NK-92 (cell line): ENCODE data around the gene TUSC1.
"Not testable (repeated sequence)": the region's sequence is repeated elsewhere in the genome, so short reads cannot be mapped to it uniquely, and the experiment has no call there.

Experiments used
- DNase-seq: peaks from one replicate; lab custom pipeline; 2025; ENCODE audit not compliant: unreplicated experiment; lab: John Stamatoyannopoulos, UW

The TUSC1 gene

GRCh38 chr9:25678147-25678666 lies at the start of gene TUSC1:
TSS of gene TUSC1 (minus strand) at chr9:25678444. CDS start at chr9:25678312, 132 bp downstream.
- DNase-seq, result no peak

- no peak for DNase-seq
These were observed 48.7 kb upstream of the TUSC1 start for GRCh38 chr9:25726871-25727410.

DNA sequence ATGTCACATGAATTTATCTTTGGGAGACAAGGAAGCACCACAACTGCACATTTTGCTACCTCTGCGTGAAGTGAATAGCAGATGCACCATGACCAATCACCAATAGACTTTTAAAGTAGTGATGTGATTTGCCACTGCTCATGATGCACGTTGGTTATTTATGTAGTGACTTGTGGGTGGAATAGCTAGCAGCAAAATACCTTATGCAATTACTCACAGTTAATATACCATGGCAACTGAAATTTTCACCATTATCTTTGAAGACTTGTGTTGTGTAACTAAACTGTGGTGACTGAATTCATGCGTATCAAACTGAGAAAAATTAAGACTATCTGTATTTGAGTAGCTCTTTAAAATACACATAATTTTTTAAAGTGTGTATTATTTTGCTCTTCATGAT lies 46.2 kb upstream of the TUSC1 start:
- DNase-seq, result no peak

- no peak for DNase-seq
These were observed 38.1 kb upstream of the TUSC1 start for GRCh38 chr9:25716220-25716872.

GRCh38 chr9:25709941-25710340 lies 31.7 kb upstream of the TUSC1 start:
- no peak for DNase-seq

DNA sequence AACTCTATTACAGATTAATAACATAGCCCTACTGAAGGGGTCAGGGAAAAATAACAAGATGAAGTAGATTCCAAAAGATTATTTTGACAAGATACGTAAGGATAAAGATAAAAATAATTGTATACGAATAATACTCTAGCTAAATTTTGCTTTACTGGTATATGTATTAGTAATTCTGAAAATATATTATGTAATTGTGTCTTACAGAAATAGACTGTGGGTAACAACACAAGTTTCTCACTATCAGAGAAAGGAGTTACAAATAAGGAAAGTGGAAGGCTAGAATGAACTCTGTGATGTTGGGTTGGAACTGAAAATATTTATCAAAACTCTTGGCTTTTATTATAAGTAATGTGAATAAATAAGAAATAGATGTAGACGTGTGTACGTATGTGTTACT lies 26.6 kb upstream of the TUSC1 start:
- no peak for DNase-seq

DNA sequence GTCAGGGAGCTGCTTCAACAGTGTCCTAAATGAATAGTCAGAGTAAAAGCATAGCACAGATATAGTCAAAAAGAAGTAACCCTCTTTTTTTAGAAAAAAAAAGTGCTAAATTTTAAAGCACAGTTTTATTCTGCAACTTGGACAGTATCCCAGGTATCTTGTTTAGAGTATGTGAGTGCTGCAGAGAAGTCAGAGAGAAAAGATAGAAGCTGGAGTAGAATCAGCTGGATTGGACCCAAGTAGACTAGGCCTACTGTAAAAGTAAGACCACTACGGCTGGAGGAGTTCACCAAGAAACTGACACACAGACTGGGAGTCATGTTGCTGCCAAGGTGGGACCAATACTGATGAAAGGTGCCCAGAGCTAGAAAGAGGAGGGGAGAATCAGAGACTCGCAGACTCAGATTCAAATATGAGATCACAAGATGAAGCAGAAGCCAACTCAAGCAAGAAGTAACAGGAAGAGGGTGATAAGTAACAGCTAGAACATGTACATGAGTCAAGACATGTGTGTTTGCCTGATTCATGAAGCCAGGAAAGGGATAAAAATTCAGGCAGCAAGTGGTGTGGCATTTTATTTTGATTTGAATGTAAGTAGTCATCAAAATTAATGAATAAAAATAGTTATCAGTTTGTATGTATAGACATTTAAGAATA lies 25.6 kb upstream of the TUSC1 start:
- no peak for DNase-seq

DNA sequence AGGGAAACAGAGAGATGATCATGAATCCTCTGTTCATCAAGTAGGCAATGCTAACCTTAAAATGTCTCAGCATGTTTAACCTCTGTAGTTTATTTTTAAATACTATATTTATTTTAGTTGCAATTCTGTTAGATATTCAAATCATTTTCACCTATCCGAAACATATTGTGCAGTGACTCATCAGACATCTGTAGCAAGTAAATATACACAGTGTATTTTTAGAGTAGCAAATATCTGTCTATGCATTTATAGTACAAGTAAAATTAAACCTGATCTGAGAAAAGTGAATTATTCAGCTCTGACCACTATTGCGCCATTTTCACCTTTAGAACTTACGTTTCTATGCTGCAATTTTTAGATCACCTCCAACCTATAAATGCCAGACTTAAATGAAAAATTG lies 24.3 kb upstream of the TUSC1 start:
- no peak for DNase-seq

GRCh38 chr9:25700899-25701298 lies 22.7 kb upstream of the TUSC1 start:
- DNase-seq, result not testable (repeated sequence)

- DNase-seq, result no peak
These were observed 22.2 kb upstream of the TUSC1 start for GRCh38 chr9:25700430-25700829.

- no peak for DNase-seq
These were observed 13.5 kb upstream of the TUSC1 start for GRCh38 chr9:25691786-25692185.

GRCh38 chr9:25684321-25684720 lies 6.1 kb upstream of the TUSC1 start:
- no peak for DNase-seq

DNA sequence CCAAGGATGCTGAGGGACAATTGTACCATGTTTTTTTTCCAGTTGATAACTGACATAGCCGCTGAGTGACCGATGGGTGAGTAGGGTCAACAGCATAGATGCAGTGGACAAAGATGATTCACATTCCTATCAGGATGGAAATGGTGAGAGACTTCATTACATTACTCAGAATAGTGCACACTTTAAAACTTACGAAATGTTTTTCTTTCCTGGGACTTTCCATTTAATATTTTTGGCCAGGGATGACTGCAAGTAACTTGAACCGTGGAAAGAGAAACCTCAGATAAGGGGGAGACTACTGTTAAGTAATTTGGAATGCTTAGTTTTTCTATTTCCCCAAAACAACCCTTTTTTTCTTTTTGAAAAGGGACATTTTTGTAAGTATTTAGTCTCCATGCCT lies 3.0 kb upstream of the TUSC1 start:
- no peak for DNase-seq

DNA sequence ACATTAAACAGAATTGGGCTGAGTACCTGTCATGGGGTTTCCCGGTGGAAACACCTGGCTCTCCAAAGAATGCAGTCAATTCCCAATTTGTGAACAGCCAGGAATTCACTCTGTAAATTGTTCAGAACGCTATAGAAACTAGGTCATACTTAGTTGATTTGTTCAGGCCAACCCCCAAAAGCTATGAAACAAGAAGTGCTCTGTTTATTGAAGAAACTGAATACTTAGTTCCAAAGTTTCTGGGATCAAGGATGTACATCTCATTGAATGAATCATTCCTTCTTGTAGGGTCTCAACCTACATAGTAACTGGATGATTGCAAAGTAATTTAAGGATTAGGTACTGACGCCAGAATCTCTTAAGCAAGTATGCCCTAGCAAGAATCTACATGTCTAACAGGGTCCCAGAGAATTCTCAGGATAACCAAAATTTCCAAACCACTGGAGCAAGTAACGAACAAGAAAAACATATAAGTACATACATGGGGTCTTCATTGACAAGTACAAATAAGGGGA lies 659 bp upstream of the TUSC1 start:
- no peak for DNase-seq

- no peak for DNase-seq
These were observed 720 bp downstream of the TUSC1 start for GRCh38 chr9:25677301-25678146.

DNA sequence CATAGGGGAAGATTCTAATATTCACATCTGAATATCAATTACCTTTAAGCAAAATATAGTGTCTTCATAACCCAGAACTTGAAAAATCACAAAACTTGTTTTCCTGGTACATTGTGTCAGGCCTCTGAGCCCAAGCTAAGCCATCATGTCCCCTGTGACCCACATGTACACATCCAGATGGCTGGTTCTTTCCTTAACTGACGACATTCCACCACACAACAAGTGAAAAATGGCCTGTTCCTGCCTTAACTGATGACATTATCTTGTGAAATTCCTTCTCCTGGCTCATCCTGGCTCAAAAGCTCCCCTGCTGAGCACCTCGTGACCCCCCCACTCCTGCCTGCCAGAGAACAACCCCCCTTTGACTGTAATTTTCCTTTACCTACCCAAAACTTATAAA lies 2.4 kb downstream of the TUSC1 start:
- DNase-seq, result not testable (repeated sequence)

DNA sequence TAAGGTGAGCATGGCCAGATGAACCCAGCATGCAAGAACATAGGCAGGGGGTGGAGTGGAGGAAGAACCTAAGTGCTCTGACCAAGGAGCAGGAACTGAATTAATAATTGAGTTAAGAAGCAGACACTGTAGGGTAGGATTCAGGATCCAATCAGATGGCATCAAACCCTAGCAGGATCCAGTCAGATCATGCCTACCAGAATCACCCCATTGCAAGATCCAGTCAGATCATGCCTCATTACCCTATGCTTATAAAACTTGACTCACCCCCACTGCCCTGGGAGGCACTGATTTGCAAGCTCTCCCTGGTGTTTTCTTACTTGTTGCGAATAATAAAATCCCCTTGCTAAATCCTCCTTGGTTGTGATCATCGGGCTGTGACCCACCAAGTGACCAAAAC lies 19.7 kb downstream of the TUSC1 start:
- no peak for DNase-seq

DNA sequence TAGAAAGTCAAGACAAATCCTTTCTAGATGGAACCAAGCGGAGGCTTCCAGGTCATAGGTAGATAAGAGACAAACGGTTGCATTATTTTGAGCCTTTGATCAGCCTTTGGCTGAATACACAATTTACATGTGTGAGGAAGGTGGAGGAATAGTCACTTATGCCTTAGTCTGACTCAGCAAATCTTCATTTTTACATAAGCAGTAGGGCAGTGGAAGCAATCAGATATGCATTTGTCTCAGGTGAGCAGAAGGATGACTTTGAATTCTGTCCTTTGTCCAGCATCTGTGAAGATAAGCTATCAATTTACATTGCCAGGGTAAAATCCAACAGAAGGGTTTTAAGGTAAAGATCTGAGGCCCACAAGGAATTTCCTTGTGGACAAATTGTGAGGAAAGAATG lies 23.8 kb downstream of the TUSC1 start:
- DNase-seq, result no peak

DNA sequence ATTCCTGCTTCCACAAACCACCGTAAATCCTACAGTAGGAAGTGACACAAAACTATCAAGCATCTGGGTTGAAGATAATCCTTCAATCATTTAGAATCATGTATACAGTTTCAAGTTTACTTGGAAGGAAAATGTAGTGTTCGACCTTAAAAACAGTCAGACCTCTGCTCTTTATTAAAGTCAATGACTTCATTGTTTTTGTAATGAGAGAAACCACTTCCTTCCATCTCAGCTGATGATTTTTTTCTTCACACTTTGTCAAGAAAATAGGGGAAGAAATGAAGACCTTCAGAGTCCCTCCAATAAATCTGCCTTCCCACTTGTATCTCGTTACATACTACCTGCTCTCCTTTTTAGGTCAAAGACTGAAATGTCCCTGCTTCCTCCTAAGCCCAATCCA lies 30.1 kb downstream of the TUSC1 start:
- no peak for DNase-seq

GRCh38 chr9:25636026-25636425 lies 42.2 kb downstream of the TUSC1 start:
- no peak for DNase-seq

GRCh38 chr9:25629231-25629630 lies 49.0 kb downstream of the TUSC1 start:
- no peak for DNase-seq
